WI38 (cell line): Measurements from ENCODE around the gene ROCK1.

Source experiments
- H3K4me3 ChIP-seq: 2 replicates; pipeline ENCODE4 v1.5.1; 2011; ENCODE audit warnings: low read depth, mild to moderate bottlenecking, control low read depth, low read length
- TF ChIP-seq, protein P1 (sequence below): IDR thresholded peaks from 2 replicates; pipeline ENCODE4 v1.5.1; 2012; ENCODE audit warnings: low read depth, mild to moderate bottlenecking, control low read depth, low read length

The ROCK1 gene

GRCh38 chr18:21101172-21101571 is 10.4 kb downstream of the ROCK1 start:
- TF ChIP-seq, protein P1, sequence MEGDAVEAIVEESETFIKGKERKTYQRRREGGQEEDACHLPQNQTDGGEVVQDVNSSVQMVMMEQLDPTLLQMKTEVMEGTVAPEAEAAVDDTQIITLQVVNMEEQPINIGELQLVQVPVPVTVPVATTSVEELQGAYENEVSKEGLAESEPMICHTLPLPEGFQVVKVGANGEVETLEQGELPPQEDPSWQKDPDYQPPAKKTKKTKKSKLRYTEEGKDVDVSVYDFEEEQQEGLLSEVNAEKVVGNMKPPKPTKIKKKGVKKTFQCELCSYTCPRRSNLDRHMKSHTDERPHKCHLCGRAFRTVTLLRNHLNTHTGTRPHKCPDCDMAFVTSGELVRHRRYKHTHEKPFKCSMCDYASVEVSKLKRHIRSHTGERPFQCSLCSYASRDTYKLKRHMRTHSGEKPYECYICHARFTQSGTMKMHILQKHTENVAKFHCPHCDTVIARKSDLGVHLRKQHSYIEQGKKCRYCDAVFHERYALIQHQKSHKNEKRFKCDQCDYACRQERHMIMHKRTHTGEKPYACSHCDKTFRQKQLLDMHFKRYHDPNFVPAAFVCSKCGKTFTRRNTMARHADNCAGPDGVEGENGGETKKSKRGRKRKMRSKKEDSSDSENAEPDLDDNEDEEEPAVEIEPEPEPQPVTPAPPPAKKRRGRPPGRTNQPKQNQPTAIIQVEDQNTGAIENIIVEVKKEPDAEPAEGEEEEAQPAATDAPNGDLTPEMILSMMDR = no peak
- no peak overlapping the region for H3K4me3 ChIP-seq

DNA sequence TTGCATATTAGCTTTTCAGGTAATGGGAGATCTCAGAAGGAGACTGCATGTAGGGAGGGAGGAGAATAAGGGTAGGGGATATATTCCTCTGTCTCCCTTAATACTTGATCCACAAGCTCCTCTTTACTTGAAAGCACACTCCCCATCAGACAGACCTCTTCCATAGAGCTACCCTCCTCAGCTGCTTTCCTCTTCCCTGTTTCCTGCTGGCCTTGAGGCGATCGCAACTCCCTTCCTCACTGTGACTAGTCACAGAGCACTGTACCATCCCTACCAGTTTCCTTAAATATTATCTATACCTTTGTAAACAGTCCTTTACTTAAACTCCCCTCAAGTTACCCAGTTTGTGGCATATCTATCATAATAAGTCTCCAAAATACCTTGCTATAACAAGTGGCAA is 10.9 kb downstream of the ROCK1 start:
- no peak overlapping the region for H3K4me3 ChIP-seq
- TF ChIP-seq, protein P1 = no peak

DNA sequence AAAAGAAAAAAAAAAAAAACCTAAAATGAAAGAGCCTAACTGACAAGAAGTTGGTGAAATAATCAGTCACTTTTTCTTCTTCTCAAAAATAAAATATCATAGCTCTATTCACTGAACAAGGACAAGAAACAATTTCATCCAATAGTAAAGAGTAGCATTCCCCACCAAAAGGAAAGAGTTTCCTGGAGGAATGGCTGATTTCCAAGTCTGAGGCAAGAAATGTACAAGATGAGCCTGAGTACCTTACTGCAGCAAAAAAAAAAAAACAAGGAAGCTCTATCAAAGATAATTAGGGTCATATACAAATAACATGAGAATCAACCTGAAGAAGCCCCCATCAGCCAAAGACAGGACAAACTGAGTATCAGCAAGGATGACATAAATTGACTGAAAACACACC is 11.5 kb downstream of the ROCK1 start:
- TF ChIP-seq, protein P1 = no peak
- H3K4me3 ChIP-seq = no peak overlapping the region

DNA sequence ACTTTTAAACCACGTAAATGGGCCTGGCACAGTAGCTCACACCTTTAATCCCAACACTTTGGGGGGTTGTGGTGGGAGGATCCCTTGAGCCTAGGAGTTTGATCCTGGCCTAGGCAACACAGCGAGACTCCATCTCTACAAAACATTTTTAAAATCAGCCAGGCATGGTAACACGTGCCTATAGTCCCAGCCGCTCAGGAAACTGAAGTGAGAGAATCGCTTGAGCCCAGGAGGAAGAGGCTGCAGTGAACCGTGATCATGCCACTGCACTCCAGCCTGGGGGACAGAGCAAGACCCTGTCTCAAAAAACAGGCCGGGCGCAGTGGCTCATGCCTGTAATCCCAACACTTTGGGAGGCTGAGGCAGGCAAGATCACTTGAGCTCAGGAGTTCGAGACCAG is 12.2 kb downstream of the ROCK1 start:
- H3K4me3 ChIP-seq = no peak overlapping the region
- TF ChIP-seq, protein P1 = no peak

GRCh38 chr18:21096760-21097159 is 14.9 kb downstream of the ROCK1 start:
- no peak overlapping the region for H3K4me3 ChIP-seq
- TF ChIP-seq, protein P1 = no peak

DNA sequence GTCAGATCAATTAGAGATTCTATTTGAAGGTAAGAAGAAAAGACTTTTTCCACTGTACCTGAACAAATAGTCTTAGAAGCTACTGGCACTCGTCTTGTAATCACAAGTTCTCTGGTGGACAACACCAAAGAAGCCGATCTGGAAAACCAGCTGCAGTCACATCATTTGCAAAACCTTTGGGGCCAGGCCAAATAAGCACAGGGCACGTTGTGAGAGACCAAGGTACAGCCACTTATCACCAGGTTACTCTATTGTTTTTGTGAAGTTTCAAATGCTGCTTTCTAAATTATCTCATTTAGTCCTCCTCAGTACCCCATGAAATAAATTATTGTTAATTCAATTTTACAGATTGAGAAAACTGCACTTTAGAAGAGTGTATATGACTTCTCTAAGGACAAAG is 18.5 kb downstream of the ROCK1 start:
- TF ChIP-seq, protein P1 = no peak
- no peak overlapping the region for H3K4me3 ChIP-seq

GRCh38 chr18:21090680-21091079 is 20.9 kb downstream of the ROCK1 start:
- TF ChIP-seq, protein P1 = no peak
- H3K4me3 ChIP-seq = no peak overlapping the region
